Activated CD4-positive, alpha-beta memory T cell treated with anti-CD3 and anti-CD28 coated beads for 36 hours (primary cell): ENCODE results near the gene FARP1. TPM values are rescaled to one million over a fixed set of nuclear protein-coding genes. Genes with fewer than 3 reads are reported as not detected.
"Not testable (repeated sequence)": the region's sequence is repeated elsewhere in the genome, so short reads cannot be mapped to it uniquely, and the experiment has no call there.

Experiments used
- CTCF ChIA-PET: fragments of 350-600 bp; sonication (Branson Sonifier 250); formaldehyde crosslinking; loops from one replicate; lab custom pipeline; 2021; ENCODE audit warnings: antibody characterized with exemption, inconsistent platforms; lab: Charles Lee
- POLR2A ChIA-PET: fragments of 350-600 bp; sonication (Branson Sonifier 250); formaldehyde crosslinking; loops from one replicate; lab custom pipeline; 2021; ENCODE audit warnings: antibody characterized with exemption; lab: Charles Lee
- DNase-seq: peaks from one replicate; pipeline ENCODE4 v3.0.0-alpha.2; 2020
- H3K27ac Mint-ChIP-seq: one replicate; pipeline ENCODE4 v1.8.0; 2021; ENCODE audit warnings: mixed read lengths
- H3K27me3 Mint-ChIP-seq: one replicate; pipeline ENCODE4 v1.8.0; 2021; ENCODE audit warnings: mixed read lengths
- H3K36me3 Mint-ChIP-seq: one replicate; pipeline ENCODE4 v1.8.0; 2021; ENCODE audit warnings: mixed read lengths
- H3K4me1 Mint-ChIP-seq: one replicate; pipeline ENCODE4 v1.8.0; 2021; ENCODE audit warnings: low read depth, mixed read lengths
- H3K4me3 Mint-ChIP-seq: one replicate; pipeline ENCODE4 v1.8.0; 2021; ENCODE audit warnings: mild to moderate bottlenecking, mixed read lengths
- H3K9me3 Mint-ChIP-seq: one replicate; pipeline ENCODE4 v1.8.0; 2021; ENCODE audit warnings: mixed read lengths
- intact Hi-C: fragments of 100-400 bp; cut with micrococcal nuclease; formaldehyde crosslinking; loops from one replicate; pipeline ENCODE4 v1.15.1; 2023
- total RNA-seq, 2 experiments: library from RNA; stranded (reverse); gene quantifications; one replicate each; pipeline ENCODE4 v1.2.3, GENCODE V29; 2021

FARP1 gene
- total RNA-seq, 2 experiments from 2014 or later: 0.56 to 0.64 TPM

DNA sequence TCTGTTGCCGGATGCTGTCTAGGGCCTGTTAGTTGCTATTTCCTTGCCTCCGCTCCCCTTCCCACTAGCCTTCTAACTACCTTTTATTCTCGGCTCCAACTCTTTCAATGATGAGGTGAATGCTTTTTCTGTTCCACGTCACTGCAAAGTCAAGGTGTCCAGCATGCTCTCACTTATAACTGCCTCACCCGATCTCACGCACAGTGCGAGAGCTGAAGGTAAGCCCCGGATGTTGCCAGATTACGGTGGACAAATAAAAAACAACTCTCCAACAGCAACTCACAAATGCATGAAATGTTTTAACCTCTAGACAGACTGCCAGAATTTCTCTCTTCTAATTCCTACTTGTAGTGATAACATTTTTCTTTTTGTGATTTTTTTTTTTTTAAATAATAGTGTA is 264.1 kb downstream of the FARP1 start:
- CTCF ChIA-PET: no interaction called here
- Mint-ChIP-seq H3K27ac (no peak overlapping the region), H3K9me3 (no peaks in the 10 kb centered on the region), H3K27me3 (peaks cover 4% of the 10 kb centered on the region), H3K4me3 (no peak overlapping the region), H3K36me3 (no peaks in the 10 kb centered on the region), H3K4me1 (peaks cover 3% of the 10 kb centered on the region)
- DNase-seq: no peak
- intact Hi-C loops: no loop called here
- POLR2A ChIA-PET: no interaction called here

DNA sequence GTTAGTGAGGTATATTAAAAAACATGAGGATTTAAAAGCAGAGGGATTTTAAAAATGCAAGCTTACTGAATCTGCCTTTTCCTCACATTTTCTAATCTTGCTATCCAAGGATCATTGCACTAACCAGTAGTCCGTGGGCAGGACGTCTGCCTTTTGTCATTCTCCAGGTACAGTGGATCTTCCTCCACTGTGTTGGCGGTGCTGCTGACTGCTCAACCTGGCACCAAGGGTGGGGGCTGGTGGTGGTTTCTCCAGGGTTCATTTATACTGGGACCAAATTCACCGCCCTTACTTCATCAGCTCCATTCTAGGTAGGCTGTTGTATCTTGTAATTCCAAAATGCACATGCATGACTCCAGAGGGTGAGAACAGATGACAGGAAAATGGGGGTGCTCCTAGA is 264.7 kb downstream of the FARP1 start:
- CTCF ChIA-PET: no interaction called here
- no peak for DNase-seq
- Mint-ChIP-seq H3K27me3 (peaks cover 4% of the 10 kb centered on the region), H3K4me1 (peaks cover 6% of the 10 kb centered on the region), H3K4me3 (no peak overlapping the region), H3K36me3 (no peaks in the 10 kb centered on the region), H3K9me3 (no peaks in the 10 kb centered on the region), H3K27ac (no peak overlapping the region)
- intact Hi-C loops: no loop called here
- POLR2A ChIA-PET: no interaction called here

DNA sequence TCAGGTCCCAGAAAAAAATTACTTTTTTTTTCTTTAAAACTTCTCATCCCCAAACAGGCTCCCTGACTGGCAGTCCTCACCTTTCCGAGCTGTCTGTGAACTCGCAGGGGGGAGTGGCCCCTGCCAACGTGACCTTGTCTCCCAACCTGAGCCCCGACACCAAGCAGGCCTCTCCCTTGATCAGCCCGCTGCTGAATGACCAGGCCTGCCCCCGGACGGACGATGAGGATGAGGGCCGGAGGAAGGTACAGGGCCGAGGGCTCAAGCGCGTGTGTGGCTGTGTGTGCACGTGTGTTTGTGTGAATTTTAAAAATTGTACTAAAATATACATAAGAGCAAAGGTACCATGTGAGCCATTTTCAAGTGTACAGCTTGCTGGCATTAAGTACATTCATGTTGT is 266.4 kb downstream of the FARP1 start:
- no peak for DNase-seq
- H3K4me1 Mint-ChIP-seq: peaks cover 6% of the 10 kb centered on the region
- H3K27me3 Mint-ChIP-seq: peaks cover 7% of the 10 kb centered on the region
- ChIA-PET CTCF (interaction anchor here (0.7 to 1.2 kb wide), 2 partner anchors 36 to 132 kb away, joined by 3 read pairs; no protein-coding TSS in a partner anchor), POLR2A (no interaction called here)
- no peak overlapping the region for H3K4me3 Mint-ChIP-seq
- no peak overlapping the region for H3K27ac Mint-ChIP-seq
- no peaks in the 10 kb centered on the region for H3K9me3 Mint-ChIP-seq
- intact Hi-C loops: no loop called here
- H3K36me3 Mint-ChIP-seq: no peaks in the 10 kb centered on the region

GRCh38 chr13:98410612-98411011 is 267.7 kb downstream of the FARP1 start:
- Mint-ChIP-seq H3K4me3 (no peak overlapping the region), H3K27ac (no peak overlapping the region), H3K9me3 (no peaks in the 10 kb centered on the region), H3K36me3 (no peaks in the 10 kb centered on the region), H3K4me1 (peaks cover 6% of the 10 kb centered on the region), H3K27me3 (peaks cover 5% of the 10 kb centered on the region)
- intact Hi-C loops: no loop called here
- ChIA-PET POLR2A (no interaction called here), CTCF (interaction anchor here (1.0 to 1.2 kb wide), 2 partner anchors 35 to 263 kb away, joined by 3 read pairs; no protein-coding TSS in a partner anchor)
- DNase-seq: no peak

DNA sequence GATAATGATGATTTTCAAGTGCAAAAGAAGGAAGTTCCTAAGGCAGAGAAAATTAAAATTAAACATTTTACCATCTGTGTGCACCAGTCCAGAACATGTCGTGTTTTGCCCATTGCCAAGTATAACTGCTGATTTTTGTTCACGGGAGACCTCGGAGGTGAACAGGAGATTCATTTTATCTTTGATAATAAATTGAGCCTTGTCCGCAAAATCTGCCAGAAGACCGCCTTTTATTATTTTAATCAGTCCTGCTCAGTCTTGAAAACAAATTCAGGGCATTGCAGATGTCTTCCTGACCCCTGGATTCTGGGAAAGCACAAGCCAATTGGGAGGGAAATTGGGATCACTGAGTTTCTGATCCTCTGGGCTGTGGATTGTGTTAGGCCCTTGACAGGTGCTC is 268.1 kb downstream of the FARP1 start:
- POLR2A ChIA-PET: no interaction called here
- CTCF ChIA-PET: interaction anchor here (1.0 kb wide), 1 partner anchor 262 kb away, joined by 3 read pairs; no protein-coding TSS in a partner anchor
- intact Hi-C loops: no loop called here

GRCh38 chr13:98411617-98412265 is 268.8 kb downstream of the FARP1 start:
- Mint-ChIP-seq H3K4me1 (peaks cover 6% of the 10 kb centered on the region), H3K27ac (no peak overlapping the region), H3K36me3 (no peaks in the 10 kb centered on the region), H3K4me3 (peak overlapping the region; percentile 33), H3K9me3 (peaks cover under 1% of the 10 kb centered on the region), H3K27me3 (peaks cover 5% of the 10 kb centered on the region)
- ChIA-PET POLR2A (no interaction called here), CTCF (no interaction called here)
- intact Hi-C loops: no loop called here
- DNase-seq: no peak

More for the DNA sequence above, 268.1 kb downstream of the FARP1 start:
- no peak overlapping the region for H3K4me3 Mint-ChIP-seq
- no peaks in the 10 kb centered on the region for H3K9me3 Mint-ChIP-seq
- H3K27ac Mint-ChIP-seq: no peak overlapping the region
- H3K36me3 Mint-ChIP-seq: no peaks in the 10 kb centered on the region
- peaks cover 6% of the 10 kb centered on the region for H3K4me1 Mint-ChIP-seq
- no peak for DNase-seq
- peaks cover 5% of the 10 kb centered on the region for H3K27me3 Mint-ChIP-seq

DNA sequence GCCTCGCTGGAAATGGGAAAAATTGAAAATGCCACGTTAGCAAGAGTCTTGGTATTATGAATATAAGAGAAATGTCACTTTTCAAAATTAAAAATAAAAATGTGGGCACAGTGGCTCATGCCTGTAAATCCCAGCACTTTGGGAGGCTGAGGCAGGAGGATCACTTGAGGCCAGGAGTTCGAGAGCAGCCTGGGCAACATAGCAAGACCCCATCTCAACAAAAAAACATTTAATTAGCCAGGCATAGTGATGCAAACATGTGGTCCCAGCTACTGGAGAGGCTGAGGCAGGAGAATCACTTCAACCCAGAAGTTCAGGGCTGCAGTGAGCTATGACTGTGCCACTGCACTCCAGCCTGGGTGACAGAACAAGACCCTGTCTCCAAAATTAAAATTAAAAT is 270.4 kb downstream of the FARP1 start:
- H3K27ac Mint-ChIP-seq, H3K4me3 Mint-ChIP-seq, H3K4me1 Mint-ChIP-seq, CTCF ChIA-PET, H3K9me3 Mint-ChIP-seq, POLR2A ChIA-PET, DNase-seq, H3K36me3 Mint-ChIP-seq, H3K27me3 Mint-ChIP-seq, intact Hi-C loops: not testable (repeated sequence)

DNA sequence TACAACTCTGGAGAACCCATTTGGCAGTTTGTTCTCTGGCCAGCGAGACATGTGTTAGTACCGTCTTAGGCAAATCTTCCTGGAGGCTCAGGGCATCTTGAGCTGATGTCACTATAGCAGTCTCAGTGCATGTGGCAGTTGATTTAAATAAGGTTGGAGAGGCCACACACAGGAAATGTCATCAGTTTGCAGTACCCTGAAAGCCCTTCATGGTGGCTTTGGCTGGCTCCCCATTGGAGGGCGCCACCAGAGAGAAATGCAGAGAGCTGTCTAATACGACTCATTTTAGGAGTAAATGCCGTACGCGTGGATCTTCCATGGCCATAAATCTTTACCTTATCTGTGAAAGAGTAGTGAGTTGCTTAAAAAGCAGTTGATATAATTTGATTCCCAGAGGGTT is 270.9 kb downstream of the FARP1 start:
- H3K27me3 Mint-ChIP-seq: peaks cover 5% of the 10 kb centered on the region
- POLR2A ChIA-PET: no interaction called here
- intact Hi-C loops: no loop called here
- H3K27ac Mint-ChIP-seq: no peak overlapping the region
- peaks cover 6% of the 10 kb centered on the region for H3K4me1 Mint-ChIP-seq
- DNase-seq: no peak
- H3K36me3 Mint-ChIP-seq: no peaks in the 10 kb centered on the region
- peaks cover 4% of the 10 kb centered on the region for H3K9me3 Mint-ChIP-seq
- no peak overlapping the region for H3K4me3 Mint-ChIP-seq
- CTCF ChIA-PET: no interaction called here

- intact Hi-C loops: no loop called here
- H3K27me3 Mint-ChIP-seq: peaks cover 8% of the 10 kb centered on the region
- no peak overlapping the region for H3K27ac Mint-ChIP-seq
- no peaks in the 10 kb centered on the region for H3K36me3 Mint-ChIP-seq
- H3K4me1 Mint-ChIP-seq: peaks cover 6% of the 10 kb centered on the region
- ChIA-PET CTCF (no interaction called here), POLR2A (no interaction called here)
- no peak for DNase-seq
- peaks cover 4% of the 10 kb centered on the region for H3K9me3 Mint-ChIP-seq
- H3K4me3 Mint-ChIP-seq: no peak overlapping the region
These were observed 272.6 kb downstream of the FARP1 start for GRCh38 chr13:98415326-98416070.

DNA sequence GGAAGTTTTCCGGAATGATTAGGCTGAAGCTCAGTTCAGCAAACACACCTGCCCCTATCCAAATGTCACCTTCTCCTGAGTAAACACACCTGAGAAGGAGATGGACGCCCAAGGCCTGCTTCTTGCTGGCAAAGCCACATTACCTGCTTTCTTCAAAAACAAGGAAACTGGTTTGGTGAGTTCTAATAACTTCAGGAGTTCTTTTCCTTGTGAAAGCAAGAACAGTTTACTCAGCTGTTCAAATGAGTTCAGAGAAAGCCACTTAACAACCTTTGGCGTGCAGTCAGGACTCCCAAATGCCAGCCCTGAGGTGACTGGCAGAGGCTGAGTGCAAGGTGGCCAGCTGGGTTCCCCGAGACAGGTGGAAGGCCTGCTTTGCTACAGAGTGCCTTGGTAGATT is 273.5 kb downstream of the FARP1 start:
- peaks cover 4% of the 10 kb centered on the region for H3K9me3 Mint-ChIP-seq
- H3K27me3 Mint-ChIP-seq: peaks cover 6% of the 10 kb centered on the region
- peaks cover 6% of the 10 kb centered on the region for H3K4me1 Mint-ChIP-seq
- intact Hi-C loops: no loop called here
- H3K27ac Mint-ChIP-seq: no peak overlapping the region
- H3K4me3 Mint-ChIP-seq: no peak overlapping the region
- H3K36me3 Mint-ChIP-seq: no peaks in the 10 kb centered on the region
- DNase-seq: no peak
- CTCF ChIA-PET: interaction anchor here (1.6 kb wide), 1 partner anchor 257 kb away, joined by 5 read pairs; no protein-coding TSS in a partner anchor
- POLR2A ChIA-PET: no interaction called here

DNA sequence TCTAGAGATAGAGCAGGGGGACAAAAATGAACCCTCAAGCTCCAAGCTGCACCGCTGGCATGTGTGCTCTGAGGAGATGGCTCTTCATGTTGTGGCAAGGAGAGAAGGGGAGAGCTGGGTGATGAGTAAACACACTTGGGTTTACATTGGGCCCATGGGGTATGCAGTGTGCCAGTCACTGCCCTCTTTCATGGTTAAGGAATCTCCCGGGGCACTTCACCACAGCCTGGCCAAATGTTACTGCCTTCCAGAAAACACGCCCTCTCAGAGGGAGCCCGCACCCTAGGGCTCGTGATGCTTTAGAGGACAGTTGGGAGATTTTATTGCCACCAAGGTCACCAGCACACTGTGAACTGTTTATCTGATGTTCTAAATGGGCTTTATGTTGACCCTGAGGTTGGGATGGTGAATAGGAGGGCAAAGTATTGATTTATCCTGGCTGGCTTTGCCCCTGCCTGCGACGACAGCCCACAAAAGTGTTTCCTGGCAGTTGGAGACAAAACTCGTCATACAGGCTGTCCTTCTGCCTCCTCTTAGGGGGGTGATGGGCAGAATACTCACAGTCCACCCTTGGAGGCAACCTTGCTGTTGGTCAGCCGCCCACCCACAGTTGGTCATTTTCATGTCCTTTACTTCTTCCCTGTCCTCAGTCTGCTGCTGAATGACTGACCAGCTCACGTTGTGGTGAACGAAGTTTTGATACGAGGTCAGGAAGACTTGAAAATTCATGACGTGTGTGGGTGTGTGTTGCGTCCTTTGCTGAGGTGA is 277.1 kb downstream of the FARP1 start:
- CTCF ChIA-PET: no interaction called here
- H3K9me3 Mint-ChIP-seq: peaks cover 4% of the 10 kb centered on the region
- H3K36me3 Mint-ChIP-seq: no peaks in the 10 kb centered on the region
- intact Hi-C loops: no loop called here
- peaks cover 3% of the 10 kb centered on the region for H3K27me3 Mint-ChIP-seq
- no peak for DNase-seq
- H3K27ac Mint-ChIP-seq: no peak overlapping the region
- no peak overlapping the region for H3K4me3 Mint-ChIP-seq
- POLR2A ChIA-PET: no interaction called here
- no peaks in the 10 kb centered on the region for H3K4me1 Mint-ChIP-seq

- H3K27ac Mint-ChIP-seq: no peak overlapping the region
- DNase-seq: no peak
- H3K36me3 Mint-ChIP-seq: no peaks in the 10 kb centered on the region
- POLR2A ChIA-PET: no interaction called here
- CTCF ChIA-PET: interaction anchor here (0.6 kb wide), 1 partner anchor 25 kb away, joined by 3 read pairs; no protein-coding TSS in a partner anchor
- H3K27me3 Mint-ChIP-seq: peaks cover 3% of the 10 kb centered on the region
- H3K9me3 Mint-ChIP-seq: peaks cover 4% of the 10 kb centered on the region
- no peak overlapping the region for H3K4me3 Mint-ChIP-seq
- intact Hi-C loops: no loop called here
- no peaks in the 10 kb centered on the region for H3K4me1 Mint-ChIP-seq
These were observed 277.8 kb downstream of the FARP1 start for GRCh38 chr13:98420554-98421175.
